DND-41 (cell line): ENCODE measurements around the gene MARK4.

Source experiments
- ATAC-seq: fragments of 200-7000 bp; cut with Tn5 transposase; 3 replicates; pipeline ENCODE4 v1.9.1; 2021; ENCODE audit warnings: low read depth; ENCODE audit not compliant: insufficient read depth
- DNase-seq: peaks from one replicate; pipeline ENCODE4 v3.0.0-alpha.2; 2020
- H2AFZ ChIP-seq: 2 replicates; pipeline ENCODE4 v1.6.0; 2012; ENCODE audit warnings: low read depth, low read length
- H3K27ac ChIP-seq: 2 replicates; pipeline ENCODE4 v1.5.1; 2012; ENCODE audit warnings: low read length, inconsistent platforms
- H3K27me3 ChIP-seq: fragments of 200-600 bp; sonication (generic); 2 replicates; pipeline ENCODE4 v1.6.0; 2012; ENCODE audit warnings: low read length, mild to moderate bottlenecking, inconsistent platforms; ENCODE audit not compliant: insufficient read depth, poor library complexity
- H3K36me3 ChIP-seq: 2 replicates; pipeline ENCODE4 v1.5.1; 2012; ENCODE audit warnings: low read length, inconsistent platforms; ENCODE audit not compliant: insufficient read depth
- H3K4me1 ChIP-seq: 2 replicates; pipeline ENCODE4 v1.5.1; 2012; ENCODE audit warnings: mild to moderate bottlenecking, low read length; ENCODE audit not compliant: insufficient read depth
- H3K4me2 ChIP-seq: 2 replicates; pipeline ENCODE4 v1.6.0; 2012; ENCODE audit warnings: mild to moderate bottlenecking, moderate library complexity, low read length, inconsistent platforms; ENCODE audit not compliant: insufficient read depth
- H3K4me3 ChIP-seq, 2 experiments: fragments of 200-600 bp in 1 of 2; shearing (Covaris generic) in 1 of 2; 2 replicates each; pipeline ENCODE4 v1.5.1; 2012 to 2016; ENCODE audit warnings: inconsistent platforms in 2 of 2, low read length in 2 of 2, mild to moderate bottlenecking in 2 of 2, low read depth in 1 of 2, moderate library complexity in 1 of 2
- H3K79me2 ChIP-seq: 2 replicates; pipeline ENCODE4 v1.6.0; 2012; ENCODE audit warnings: low read length, inconsistent platforms; ENCODE audit not compliant: insufficient read depth
- H3K9ac ChIP-seq: 2 replicates; pipeline ENCODE4 v1.6.0; 2012; ENCODE audit warnings: low read depth, mild to moderate bottlenecking, inconsistent platforms, low read length, moderate library complexity
- H3K9me3 ChIP-seq: 2 replicates; pipeline ENCODE4 v1.5.1; 2012; ENCODE audit warnings: low read length, moderate library complexity, mild to moderate bottlenecking, inconsistent platforms; ENCODE audit not compliant: insufficient read depth, severe bottlenecking
- H4K20me1 ChIP-seq: 2 replicates; pipeline ENCODE4 v1.6.0; 2012; ENCODE audit warnings: low read length; ENCODE audit not compliant: insufficient read depth
- CTCF ChIP-seq: IDR thresholded peaks from 2 replicates; pipeline ENCODE4 v1.5.1; 2012; ENCODE audit warnings: borderline replicate concordance, low read length, moderate library complexity, mild to moderate bottlenecking; ENCODE audit not compliant: poor library complexity, severe bottlenecking; ENCODE audit errors: extremely low read depth
- EZH2 ChIP-seq: IDR thresholded peaks from 3 replicates; pipeline ENCODE4 v1.6.1; 2012; ENCODE audit warnings: borderline replicate concordance, low read depth, mild to moderate bottlenecking, moderate library complexity, low read length, inconsistent platforms; ENCODE audit not compliant: severe bottlenecking

MARK4 gene

GRCh38 chr19:45275370-45275971 is 24.4 kb downstream of the MARK4 start:
- Histone ChIP-seq H3K4me2 (no peak overlapping the region), H3K79me2 (no peaks in the 10 kb centered on the region), H3K9ac (no peak overlapping the region), H3K27me3 (no peaks in the 10 kb centered on the region), H3K4me1 (no peaks in the 10 kb centered on the region), H3K36me3 (peaks cover 56% of the 10 kb centered on the region), H3K9me3 (no peaks in the 10 kb centered on the region), H4K20me1 (no peaks in the 10 kb centered on the region), H3K4me3 (no peak overlapping the region), H2AFZ (no peak overlapping the region), H3K27ac (no peak overlapping the region)
- DNase-seq (no peak), ATAC-seq (no peak)
- TF ChIP-seq EZH2 (no peak), CTCF (no peak)

- no peak for DNase-seq
These were observed 25.2 kb downstream of the MARK4 start for GRCh38 chr19:45276284-45276687.

GRCh38 chr19:45278087-45278486 is 27.0 kb downstream of the MARK4 start:
- H3K4me2 ChIP-seq = no peak overlapping the region
- no peaks in the 10 kb centered on the region for H3K4me1 ChIP-seq
- H3K36me3 ChIP-seq = peaks cover 50% of the 10 kb centered on the region
- no peak overlapping the region for H3K4me3 ChIP-seq
- H3K79me2 ChIP-seq = no peaks in the 10 kb centered on the region
- TF ChIP-seq EZH2 = no peak
- TF ChIP-seq CTCF = no peak
- no peak overlapping the region for H3K9ac ChIP-seq
- H3K9me3 ChIP-seq = no peaks in the 10 kb centered on the region
- DNase-seq (no peak), ATAC-seq (no peak)
- no peak overlapping the region for H3K27ac ChIP-seq
- H3K27me3 ChIP-seq = no peaks in the 10 kb centered on the region
- H2AFZ ChIP-seq = no peak overlapping the region
- H4K20me1 ChIP-seq = no peaks in the 10 kb centered on the region

More at GRCh38 chr19:45276284-45276687, 25.2 kb downstream of the MARK4 start:
- no peak overlapping the region for H3K27ac ChIP-seq
- no peak overlapping the region for H3K4me3 ChIP-seq
- TF ChIP-seq EZH2 (no peak), CTCF (no peak)
- H4K20me1 ChIP-seq = no peaks in the 10 kb centered on the region
- H2AFZ ChIP-seq = no peak overlapping the region
- H3K4me2 ChIP-seq = no peak overlapping the region
- peaks cover 56% of the 10 kb centered on the region for H3K36me3 ChIP-seq
- no peak for ATAC-seq
- no peaks in the 10 kb centered on the region for H3K27me3 ChIP-seq
- H3K9me3 ChIP-seq = no peaks in the 10 kb centered on the region
- no peak overlapping the region for H3K9ac ChIP-seq
- no peaks in the 10 kb centered on the region for H3K4me1 ChIP-seq
- no peaks in the 10 kb centered on the region for H3K79me2 ChIP-seq
